Measurements from ENCODE around the gene NTF3.

DNA sequence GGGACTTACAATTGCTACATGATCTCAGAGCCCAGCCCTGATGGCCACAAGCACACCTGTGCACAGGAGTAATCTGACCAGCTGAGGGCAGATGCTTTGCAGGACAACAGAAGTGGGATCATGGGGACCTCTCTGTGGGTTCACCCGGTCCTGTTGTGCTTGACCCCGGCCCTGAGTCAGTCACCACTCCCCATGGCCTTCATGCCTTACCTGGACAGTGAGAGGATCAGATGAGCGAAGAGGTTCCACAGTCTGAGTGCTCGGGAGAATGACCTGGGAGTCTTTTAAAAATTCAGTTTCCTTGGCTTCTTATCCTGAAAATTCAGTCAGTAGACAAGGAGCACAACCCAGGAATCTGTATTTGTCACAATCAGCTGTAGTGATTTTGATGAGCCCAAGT is 88.1 kb downstream of the NTF3 start:
- TF ChIP-seq, protein P1, sequence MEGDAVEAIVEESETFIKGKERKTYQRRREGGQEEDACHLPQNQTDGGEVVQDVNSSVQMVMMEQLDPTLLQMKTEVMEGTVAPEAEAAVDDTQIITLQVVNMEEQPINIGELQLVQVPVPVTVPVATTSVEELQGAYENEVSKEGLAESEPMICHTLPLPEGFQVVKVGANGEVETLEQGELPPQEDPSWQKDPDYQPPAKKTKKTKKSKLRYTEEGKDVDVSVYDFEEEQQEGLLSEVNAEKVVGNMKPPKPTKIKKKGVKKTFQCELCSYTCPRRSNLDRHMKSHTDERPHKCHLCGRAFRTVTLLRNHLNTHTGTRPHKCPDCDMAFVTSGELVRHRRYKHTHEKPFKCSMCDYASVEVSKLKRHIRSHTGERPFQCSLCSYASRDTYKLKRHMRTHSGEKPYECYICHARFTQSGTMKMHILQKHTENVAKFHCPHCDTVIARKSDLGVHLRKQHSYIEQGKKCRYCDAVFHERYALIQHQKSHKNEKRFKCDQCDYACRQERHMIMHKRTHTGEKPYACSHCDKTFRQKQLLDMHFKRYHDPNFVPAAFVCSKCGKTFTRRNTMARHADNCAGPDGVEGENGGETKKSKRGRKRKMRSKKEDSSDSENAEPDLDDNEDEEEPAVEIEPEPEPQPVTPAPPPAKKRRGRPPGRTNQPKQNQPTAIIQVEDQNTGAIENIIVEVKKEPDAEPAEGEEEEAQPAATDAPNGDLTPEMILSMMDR (IDR thresholded peaks at IDR 0.05) = no peak
- no peak for TF ChIP-seq POLR2A (IDR thresholded peaks at IDR 0.05)

Measured in lower leg skin (tissue), 3 donors.